Trophoblast cell (in vitro differentiated cells and primary cell): ENCODE results near the gene LBP.

Experiments used
- DNase-seq, 2 donors: peaks; one replicate each; pipeline ENCODE4 v3.0.0-alpha.2; 2016
- H2AFZ ChIP-seq: 2 replicates; pipeline ENCODE4 v1.6.1; 2013; ENCODE audit warnings: low read length, moderate library complexity, mild to moderate bottlenecking; ENCODE audit not compliant: insufficient read depth, poor library complexity
- H2AK5ac ChIP-seq: 2 replicates; pipeline ENCODE4 v1.6.1; 2013; ENCODE audit warnings: mild to moderate bottlenecking, low read length
- H2BK120ac ChIP-seq: 2 replicates; pipeline ENCODE4 v1.6.1; 2013; ENCODE audit warnings: low read length, mild to moderate bottlenecking, moderate library complexity; ENCODE audit not compliant: insufficient read depth, poor library complexity
- H2BK12ac ChIP-seq: 2 replicates; pipeline ENCODE4 v1.6.1; 2013; ENCODE audit warnings: mild to moderate bottlenecking, low read length, moderate library complexity
- H2BK5ac ChIP-seq: 2 replicates; pipeline ENCODE4 v1.6.1; 2013; ENCODE audit warnings: low read length, low read depth, moderate library complexity, mild to moderate bottlenecking; ENCODE audit not compliant: poor library complexity
- H3K14ac ChIP-seq: 2 replicates; pipeline ENCODE4 v1.6.1; 2013; ENCODE audit warnings: mild to moderate bottlenecking, low read length
- H3K18ac ChIP-seq: 2 replicates; pipeline ENCODE4 v1.6.1; 2013; ENCODE audit warnings: mild to moderate bottlenecking, low read length
- H3K23ac ChIP-seq: 2 replicates; pipeline ENCODE4 v1.6.1; 2013; ENCODE audit warnings: low read length
- H3K27ac ChIP-seq: 2 replicates; pipeline ENCODE4 v1.5.1; 2013; ENCODE audit warnings: low read depth, mild to moderate bottlenecking, inconsistent platforms, low read length, moderate library complexity
- H3K27me3 ChIP-seq: 2 replicates; pipeline ENCODE4 v1.6.1; 2013; ENCODE audit warnings: inconsistent platforms, mild to moderate bottlenecking, low read length, moderate library complexity; ENCODE audit not compliant: insufficient read depth
- H3K36me3 ChIP-seq, 2 experiments: 1 replicate in 1 of 2; 2 replicates in 1 of 2; pipeline ENCODE4 v1.6.1; 2013; ENCODE audit warnings: low read length in 2 of 2, mild to moderate bottlenecking in 2 of 2, moderate library complexity in 1 of 2; ENCODE audit not compliant: insufficient read depth in 2 of 2, control insufficient read depth in 1 of 2
- H3K4ac ChIP-seq: 2 replicates; pipeline ENCODE4 v1.6.1; 2013; ENCODE audit warnings: low read depth, mild to moderate bottlenecking, low read length, moderate library complexity
- H3K4me1 ChIP-seq, 2 experiments: 1 replicate in 1 of 2; 2 replicates in 1 of 2; pipeline ENCODE4 v1.6.1; 2013; ENCODE audit warnings: low read length in 2 of 2, mild to moderate bottlenecking in 2 of 2, moderate library complexity in 1 of 2; ENCODE audit not compliant: insufficient read depth in 2 of 2, control insufficient read depth in 1 of 2
- H3K4me2 ChIP-seq: 2 replicates; pipeline ENCODE4 v1.6.1; 2013; ENCODE audit warnings: inconsistent platforms, mild to moderate bottlenecking, low read length, moderate library complexity
- H3K4me3 ChIP-seq: 2 replicates; pipeline ENCODE4 v1.5.1; 2013; ENCODE audit warnings: mild to moderate bottlenecking, low read depth, low read length, inconsistent platforms
- H3K79me1 ChIP-seq: one replicate; pipeline ENCODE4 v1.6.1; 2013; ENCODE audit warnings: low read length
- H3K79me2 ChIP-seq: 2 replicates; pipeline ENCODE4 v1.6.1; 2013; ENCODE audit warnings: low read length, mild to moderate bottlenecking; ENCODE audit not compliant: control insufficient read depth, insufficient read depth, poor library complexity
- H3K9ac ChIP-seq: 2 replicates; pipeline ENCODE4 v1.6.1; 2013; ENCODE audit warnings: mild to moderate bottlenecking, low read length
- H3K9me3 ChIP-seq: 2 replicates; pipeline ENCODE4 v1.6.1; 2013; ENCODE audit warnings: low read depth, mild to moderate bottlenecking, control low read depth, inconsistent platforms, low read length; ENCODE audit not compliant: insufficient read depth
- H4K12ac ChIP-seq: 2 replicates; pipeline ENCODE4 v1.6.1; 2013; ENCODE audit warnings: low read depth, mild to moderate bottlenecking, low read length, moderate library complexity
- H4K8ac ChIP-seq: 2 replicates; pipeline ENCODE4 v1.6.1; 2013; ENCODE audit warnings: low read depth, mild to moderate bottlenecking, low read length, moderate library complexity
- H4K91ac ChIP-seq: one replicate; pipeline ENCODE4 v1.6.1; 2013; ENCODE audit warnings: low read depth, mild to moderate bottlenecking, low read length, moderate library complexity
- WGBS: extraction: QIAGEN DNeasy Blood & Tissue Kit; methylation state at CpG from one replicate; pipeline ENCODE4 v1.1.7; 2013; ENCODE audit warnings: missing lambda C conversion rate; ENCODE audit not compliant: insufficient read length, insufficient coverage; ENCODE audit errors: extremely low coverage; 5-methylcytosine and 5-hydroxymethylcytosine counted together

The LBP gene

DNA sequence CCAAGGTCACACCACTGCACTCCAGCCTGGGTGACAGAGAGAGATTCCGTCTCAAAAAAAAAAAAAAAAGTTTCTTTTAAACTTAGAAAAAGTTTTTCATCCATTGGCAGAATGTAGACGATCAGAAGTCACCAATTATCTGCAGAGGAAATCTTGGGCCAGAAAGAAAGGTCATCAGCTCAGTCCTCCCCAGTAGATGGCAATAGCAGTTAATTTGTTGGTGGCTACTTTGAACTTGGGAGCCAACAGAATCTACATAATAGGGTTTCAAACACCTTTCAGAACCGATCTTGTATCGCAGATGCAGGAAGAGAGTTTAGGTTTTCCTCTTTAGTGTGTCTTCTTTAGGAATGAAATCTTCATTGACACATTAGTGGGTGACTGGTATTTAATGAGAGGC, 41.7 kb downstream of the LBP start:
- no peak overlapping the region for H3K14ac ChIP-seq
- no peak overlapping the region for H3K4ac ChIP-seq
- no peak overlapping the region for H2BK5ac ChIP-seq
- no peak for DNase-seq
- H3K9ac ChIP-seq: no peak overlapping the region
- no peak overlapping the region for H4K91ac ChIP-seq
- no peak overlapping the region for H2AK5ac ChIP-seq
- no peak overlapping the region for H3K23ac ChIP-seq
- no peaks in the 10 kb centered on the region for H3K27me3 ChIP-seq
- H3K4me2 ChIP-seq: no peak overlapping the region
- no peak overlapping the region for H4K12ac ChIP-seq
- no peaks in the 10 kb centered on the region for H3K9me3 ChIP-seq
- no peaks in the 10 kb centered on the region for H3K79me1 ChIP-seq
- no peak overlapping the region for H3K18ac ChIP-seq
- no peak overlapping the region for H4K8ac ChIP-seq
- no peaks in the 10 kb centered on the region for H3K4me1 ChIP-seq
- H2AFZ ChIP-seq: no peak overlapping the region
- H2BK120ac ChIP-seq: no peak overlapping the region
- WGBS: no CpG with 5 or more reads among the region's 4 CpGs
- no peaks in the 10 kb centered on the region for H3K36me3 ChIP-seq
- no peaks in the 10 kb centered on the region for H3K79me2 ChIP-seq
- no peak overlapping the region for H3K4me3 ChIP-seq
- no peak overlapping the region for H3K27ac ChIP-seq
- H2BK12ac ChIP-seq: no peak overlapping the region

DNA sequence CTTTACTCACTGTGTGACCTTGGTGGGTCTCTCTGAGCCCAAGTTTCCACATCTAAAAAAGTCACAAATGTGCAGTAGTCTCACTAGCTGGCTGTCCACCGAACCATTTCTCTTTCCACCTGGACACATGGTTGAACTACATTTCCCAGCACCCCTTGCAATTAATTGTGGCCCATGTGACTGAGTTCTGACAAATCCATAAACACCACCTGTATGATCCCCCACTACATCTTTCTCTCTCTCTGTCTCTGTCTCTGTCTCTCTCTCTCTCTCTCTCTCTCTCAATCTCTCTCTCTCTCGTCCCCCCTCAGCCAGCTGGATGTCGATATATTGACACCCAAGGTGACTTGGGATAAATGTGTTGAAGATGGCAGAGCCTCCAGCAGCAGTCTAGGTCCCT, 46.1 kb downstream of the LBP start:
- H2BK12ac ChIP-seq: no peak overlapping the region
- H3K4me1 ChIP-seq: no peaks in the 10 kb centered on the region
- H4K8ac ChIP-seq: no peak overlapping the region
- no peak overlapping the region for H3K9ac ChIP-seq
- no peak overlapping the region for H3K18ac ChIP-seq
- H3K79me2 ChIP-seq: no peaks in the 10 kb centered on the region
- no peak overlapping the region for H3K14ac ChIP-seq
- H3K27ac ChIP-seq: no peak overlapping the region
- no peak overlapping the region for H2BK120ac ChIP-seq
- H3K36me3 ChIP-seq: no peaks in the 10 kb centered on the region
- H3K4me3 ChIP-seq: no peak overlapping the region
- no peaks in the 10 kb centered on the region for H3K79me1 ChIP-seq
- no peak overlapping the region for H2BK5ac ChIP-seq
- no peak overlapping the region for H4K91ac ChIP-seq
- no peak overlapping the region for H2AK5ac ChIP-seq
- H3K4ac ChIP-seq: no peak overlapping the region
- peak in 1 of 2 donors; percentile 29 for DNase-seq
- no peak overlapping the region for H2AFZ ChIP-seq
- no peak overlapping the region for H3K23ac ChIP-seq
- no peak overlapping the region for H4K12ac ChIP-seq
- WGBS: no CpG with 5 or more reads among the region's 3 CpGs
- H3K9me3 ChIP-seq: no peaks in the 10 kb centered on the region
- H3K27me3 ChIP-seq: no peaks in the 10 kb centered on the region
- no peak overlapping the region for H3K4me2 ChIP-seq

DNA sequence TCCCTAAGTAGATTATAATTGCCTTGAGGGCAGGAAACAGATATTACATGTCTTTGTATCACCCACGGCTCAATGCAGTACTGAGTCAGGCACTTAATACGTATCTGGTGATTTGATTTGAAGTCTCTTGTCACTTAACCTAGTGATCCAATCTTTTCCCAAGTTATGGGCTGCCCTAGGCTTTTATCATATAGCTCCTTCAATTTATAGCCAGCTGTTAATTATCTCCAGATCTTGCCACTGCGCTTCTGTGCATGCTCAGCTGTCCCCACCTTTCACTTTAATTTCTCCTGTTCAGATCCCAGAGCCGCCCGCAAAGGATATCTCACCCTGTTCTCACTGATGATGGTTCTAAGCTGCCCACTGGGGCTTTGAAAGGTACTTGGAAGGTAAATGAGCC, 47.0 kb downstream of the LBP start:
- H3K18ac ChIP-seq: no peak overlapping the region
- H3K14ac ChIP-seq: no peak overlapping the region
- H3K4me1 ChIP-seq: no peaks in the 10 kb centered on the region
- H2BK5ac ChIP-seq: no peak overlapping the region
- H3K9ac ChIP-seq: peak overlapping the region; percentile 5
- no peak overlapping the region for H3K4me2 ChIP-seq
- H3K36me3 ChIP-seq: no peaks in the 10 kb centered on the region
- H2BK120ac ChIP-seq: no peak overlapping the region
- H3K9me3 ChIP-seq: no peaks in the 10 kb centered on the region
- DNase-seq: no peak
- H3K23ac ChIP-seq: no peak overlapping the region
- no peak overlapping the region for H2AK5ac ChIP-seq
- whole genome bisulfite sequencing: no CpG with 5 or more reads among the region's 5 CpGs
- no peak overlapping the region for H2AFZ ChIP-seq
- H4K91ac ChIP-seq: no peak overlapping the region
- H2BK12ac ChIP-seq: no peak overlapping the region
- no peak overlapping the region for H3K27ac ChIP-seq
- H3K27me3 ChIP-seq: no peaks in the 10 kb centered on the region
- no peak overlapping the region for H3K4ac ChIP-seq
- H4K8ac ChIP-seq: no peak overlapping the region
- H4K12ac ChIP-seq: no peak overlapping the region
- H3K79me2 ChIP-seq: no peaks in the 10 kb centered on the region
- no peaks in the 10 kb centered on the region for H3K79me1 ChIP-seq
- no peak overlapping the region for H3K4me3 ChIP-seq

DNA sequence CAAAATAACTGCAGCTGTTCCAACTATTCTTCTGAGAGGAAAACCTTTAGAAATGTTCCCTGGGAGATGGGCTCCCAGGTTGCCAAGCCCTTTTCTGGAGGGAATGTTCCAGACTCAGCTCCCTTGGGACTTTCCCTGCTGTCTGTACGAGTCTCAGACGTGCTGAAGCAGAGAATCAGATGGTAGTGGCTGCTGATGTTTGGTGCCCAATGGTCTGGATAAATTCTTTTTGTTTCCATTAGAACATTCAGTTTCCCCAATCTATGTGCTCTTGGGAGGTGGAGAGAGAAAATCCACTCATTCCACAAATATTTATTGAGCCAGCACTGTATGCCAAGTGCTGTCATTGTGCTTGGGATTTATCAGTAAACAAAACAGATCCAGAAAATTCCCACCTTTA, 48.9 kb downstream of the LBP start:
- peaks cover 2% of the 10 kb centered on the region for H3K9me3 ChIP-seq
- H3K4me3 ChIP-seq: no peak overlapping the region
- no peak overlapping the region for H2BK12ac ChIP-seq
- H3K23ac ChIP-seq: no peak overlapping the region
- H3K4me1 ChIP-seq: no peaks in the 10 kb centered on the region
- no peak overlapping the region for H4K91ac ChIP-seq
- H3K18ac ChIP-seq: no peak overlapping the region
- no peak overlapping the region for H3K14ac ChIP-seq
- H4K8ac ChIP-seq: no peak overlapping the region
- H2BK120ac ChIP-seq: no peak overlapping the region
- H3K4ac ChIP-seq: no peak overlapping the region
- H3K4me2 ChIP-seq: no peak overlapping the region
- H2BK5ac ChIP-seq: no peak overlapping the region
- no peaks in the 10 kb centered on the region for H3K27me3 ChIP-seq
- DNase-seq: no peak
- no peak overlapping the region for H3K9ac ChIP-seq
- no peak overlapping the region for H2AFZ ChIP-seq
- H4K12ac ChIP-seq: no peak overlapping the region
- no peak overlapping the region for H3K27ac ChIP-seq
- H3K79me1 ChIP-seq: no peaks in the 10 kb centered on the region
- H3K36me3 ChIP-seq: no peaks in the 10 kb centered on the region
- WGBS: no CpG with 5 or more reads among the region's 2 CpGs
- H2AK5ac ChIP-seq: no peak overlapping the region
- H3K79me2 ChIP-seq: no peaks in the 10 kb centered on the region
